SK-N-SH treated with all-trans-retinoic acid at 6 μM for 48 hours (cell line): ENCODE data around the gene N4BP3.

Source experiments
- ATAC-seq: fragments of 200-7000 bp; cut with Tn5 transposase; 3 replicates; pipeline ENCODE4 v1.9.1; 2020; ENCODE audit warnings: mild to moderate bottlenecking, moderate library complexity
- ARNTL ChIP-seq: fragments of 450-650 bp; formaldehyde crosslinking; IDR thresholded peaks from 2 replicates; pipeline ENCODE4 v1.5.0; 2020; ENCODE audit warnings: low read depth, mild to moderate bottlenecking, moderate library complexity, borderline replicate concordance
- BACH2 ChIP-seq: fragments of 250-450 bp; sonication (Bioruptor Pico); IDR thresholded peaks from 2 replicates; pipeline ENCODE4 v1.9.0; 2021; ENCODE audit warnings: mild to moderate bottlenecking, borderline replicate concordance
- CREB5 ChIP-seq: fragments of 250-450 bp; sonication (Bioruptor Pico); IDR thresholded peaks from 2 replicates; pipeline ENCODE4 v1.5.1; 2020; ENCODE audit warnings: low read depth, mild to moderate bottlenecking, moderate library complexity
- CSDC2 ChIP-seq: fragments of 250-450 bp; sonication (Bioruptor Pico); IDR thresholded peaks from 2 replicates; pipeline ENCODE4 v1.5.0; 2020; ENCODE audit warnings: mild to moderate bottlenecking, moderate library complexity
- CSRNP3 ChIP-seq: fragments of 250-450 bp; sonication (Bioruptor Pico); IDR thresholded peaks from 2 replicates; pipeline ENCODE4 v1.5.1; 2021; ENCODE audit warnings: mild to moderate bottlenecking, moderate library complexity
- ESRRG ChIP-seq: fragments of 250-450 bp; sonication (Bioruptor Pico); IDR thresholded peaks from 2 replicates; pipeline ENCODE4 v1.6.1; 2021; ENCODE audit warnings: mild to moderate bottlenecking
- GLIS3 ChIP-seq: fragments of 250-450 bp; sonication (Bioruptor Pico); IDR thresholded peaks from 2 replicates; pipeline ENCODE4 v1.5.0; 2020; ENCODE audit warnings: mild to moderate bottlenecking, moderate library complexity
- ISL1 ChIP-seq: fragments of 250-450 bp; sonication (Bioruptor Pico); IDR thresholded peaks from 2 replicates; pipeline ENCODE4 v2.1.2; 2022; ENCODE audit warnings: mild to moderate bottlenecking, moderate library complexity
- OSR1 ChIP-seq: fragments of 250-450 bp; sonication (Bioruptor Pico); IDR thresholded peaks from 2 replicates; pipeline ENCODE4 v1.8.0; 2022; ENCODE audit warnings: moderate library complexity, mild to moderate bottlenecking, inconsistent platforms
- PATZ1 ChIP-seq: fragments of 250-450 bp; sonication (Bioruptor Pico); IDR thresholded peaks from 2 replicates; pipeline ENCODE4 v1.8.0; 2020; ENCODE audit warnings: mild to moderate bottlenecking, moderate library complexity, borderline replicate concordance
- PPARA ChIP-seq: fragments of 250-450 bp; sonication (Bioruptor Pico); IDR thresholded peaks from 2 replicates; pipeline ENCODE4 v1.5.0; 2020; ENCODE audit warnings: mild to moderate bottlenecking, borderline replicate concordance
- RARB ChIP-seq: fragments of 250-450 bp; sonication (Bioruptor Pico); IDR thresholded peaks from 2 replicates; pipeline ENCODE4 v1.8.0; 2021; ENCODE audit warnings: mild to moderate bottlenecking, moderate library complexity
- TCF4 ChIP-seq: fragments of 250-450 bp; sonication (Bioruptor Pico); IDR thresholded peaks from 2 replicates; pipeline ENCODE4 v1.8.0; 2021; ENCODE audit warnings: mild to moderate bottlenecking, moderate library complexity, borderline replicate concordance
- TOX ChIP-seq: fragments of 250-450 bp; sonication (Bioruptor Pico); IDR thresholded peaks from 2 replicates; pipeline ENCODE4 v1.8.0; 2021; ENCODE audit warnings: mild to moderate bottlenecking, moderate library complexity, borderline replicate concordance
- TSHZ2 ChIP-seq: fragments of 250-450 bp; sonication (Bioruptor Pico); IDR thresholded peaks from 2 replicates; pipeline ENCODE4 v1.5.0; 2020; ENCODE audit warnings: mild to moderate bottlenecking, moderate library complexity
- ZC3H10 ChIP-seq: fragments of 250-450 bp; sonication (Bioruptor Pico); IDR thresholded peaks from 2 replicates; pipeline ENCODE4 v1.5.1; 2021; ENCODE audit warnings: mild to moderate bottlenecking, moderate library complexity
- ZFP3 ChIP-seq: fragments of 250-450 bp; sonication (Bioruptor Pico); IDR thresholded peaks from 2 replicates; pipeline ENCODE4 v1.5.0; 2020; ENCODE audit warnings: mild to moderate bottlenecking, moderate library complexity
- ZFP30 ChIP-seq: fragments of 450-650 bp; formaldehyde crosslinking; IDR thresholded peaks from 2 replicates; pipeline ENCODE4 v1.5.0; 2022; ENCODE audit warnings: mild to moderate bottlenecking, moderate library complexity
- ZNF565 ChIP-seq: fragments of 450-650 bp; formaldehyde crosslinking; conservative IDR thresholded peaks from 2 replicates; pipeline ENCODE4 v1.5.0; 2020; ENCODE audit warnings: low read depth, mild to moderate bottlenecking, moderate library complexity
- ZNF70 ChIP-seq: fragments of 450-650 bp; formaldehyde crosslinking; IDR thresholded peaks from 2 replicates; pipeline ENCODE4 v1.5.0; 2020; ENCODE audit warnings: mild to moderate bottlenecking, moderate library complexity
- ZNF8 ChIP-seq: fragments of 450-650 bp; formaldehyde crosslinking; IDR thresholded peaks from 2 replicates; pipeline ENCODE4 v1.5.0; 2020; ENCODE audit warnings: mild to moderate bottlenecking, moderate library complexity

The N4BP3 gene

GRCh38 chr5:178117923-178118701 is 4.8 kb downstream of the N4BP3 start:
- ATAC-seq = no peak
- TF ChIP-seq ZNF565 (no peak), CSRNP3 (CRISPR knock-in tag) (no peak), ESRRG (CRISPR knock-in tag) (no peak), ZC3H10 (CRISPR knock-in tag) (no peak), ZNF8 (no peak), CSDC2 (CRISPR knock-in tag) (no peak), OSR1 (CRISPR knock-in tag) (no peak), PPARA (no peak), ZFP30 (no peak), ARNTL (CRISPR knock-in tag) (no peak), ZNF70 (CRISPR knock-in tag) (no peak), ZFP3 (CRISPR knock-in tag) (no peak)

- TF ChIP-seq ARNTL (CRISPR knock-in tag) = no peak
- no peak for TF ChIP-seq ZC3H10 (CRISPR knock-in tag)
- no peak for TF ChIP-seq CREB5 (CRISPR knock-in tag)
- no peak for TF ChIP-seq GLIS3 (CRISPR knock-in tag)
- TF ChIP-seq ZNF70 (CRISPR knock-in tag) = no peak
- no peak for TF ChIP-seq PATZ1 (CRISPR knock-in tag)
- no peak for TF ChIP-seq BACH2 (CRISPR knock-in tag)
- no peak for TF ChIP-seq TSHZ2
- TF ChIP-seq ISL1 (CRISPR knock-in tag) = no peak
- no peak for TF ChIP-seq RARB
- no peak for TF ChIP-seq ZNF565
- TF ChIP-seq TCF4 (CRISPR knock-in tag) = no peak
- no peak for TF ChIP-seq PPARA
- TF ChIP-seq TOX (CRISPR knock-in tag) = no peak
- TF ChIP-seq CSDC2 (CRISPR knock-in tag) = no peak
- ATAC-seq = no peak
Measured at GRCh38 chr5:178119915-178120606, 6.7 kb downstream of the N4BP3 start.

- ATAC-seq = peak; percentile 93
- TF ChIP-seq PATZ1 (CRISPR knock-in tag) (no peak), ZNF70 (CRISPR knock-in tag) (no peak), BACH2 (CRISPR knock-in tag) (no peak), RARB (no peak), ZNF565 (no peak), TSHZ2 (no peak), CREB5 (CRISPR knock-in tag) (no peak), TOX (CRISPR knock-in tag) (no peak), GLIS3 (CRISPR knock-in tag) (no peak), ESRRG (CRISPR knock-in tag) (no peak)
Measured at GRCh38 chr5:178120607-178121357, 7.5 kb downstream of the N4BP3 start.
